ENCODE data around the gene CYP1A1.

GRCh38 chr15:74742422-74742821 lies 17.1 kb upstream of the CYP1A1 start:
- TF ChIP-seq EZH2 (IDR thresholded peaks at IDR 0.05; ENCODE audit: low read length, missing control alignments): no peak
- no peak for TF ChIP-seq CTCF (conservative IDR thresholded peaks at IDR 0.05 in 1 of 2, IDR thresholded peaks at IDR 0.05 in 1 of 2; ENCODE audit: low read depth in 1 of 2, low read length in 2 of 2)

Data from fibroblast of lung (primary cell).